ENCODE results near the gene SCAMP4.
A peak's percentile ranks its signal among the peaks of the same experiment; 100 is the strongest.
"Not testable (repeated sequence)": the region's sequence is repeated elsewhere in the genome, so short reads cannot be mapped to it uniquely, and the experiment has no call there.

Gene SCAMP4

DNA sequence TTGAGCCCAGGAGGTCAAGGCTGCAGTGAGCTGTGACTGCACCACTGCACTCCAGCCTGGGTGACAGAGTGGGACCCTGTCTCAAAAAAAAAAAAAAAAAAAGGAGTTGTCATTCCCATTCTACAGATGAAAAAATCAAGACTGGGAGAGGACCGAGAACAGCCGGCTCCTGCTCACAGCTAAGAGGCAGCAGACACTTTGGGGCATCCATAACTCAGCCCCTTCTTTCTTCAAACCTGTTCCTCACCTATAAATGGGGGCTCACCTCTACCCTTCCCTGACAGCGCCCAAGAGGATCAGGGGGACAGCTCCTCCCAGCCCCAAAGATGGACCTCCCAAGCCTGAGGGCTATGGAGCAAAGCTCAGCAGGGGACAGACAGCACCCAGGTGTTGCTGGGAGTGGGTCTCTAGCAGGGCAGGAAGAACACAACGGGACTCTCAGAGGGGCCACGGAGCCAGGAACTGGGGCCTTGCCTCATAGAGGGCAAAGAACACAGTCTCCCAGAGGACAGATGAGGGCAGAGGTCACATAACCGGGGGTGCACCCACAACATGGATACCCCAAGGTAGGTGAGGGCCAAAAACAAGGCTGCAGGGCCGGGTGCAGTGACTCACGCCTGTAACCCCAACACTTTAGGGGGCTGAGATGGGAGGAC is 38.4 kb upstream of the SCAMP4 start:
- DNase-seq, result no peak

DNA sequence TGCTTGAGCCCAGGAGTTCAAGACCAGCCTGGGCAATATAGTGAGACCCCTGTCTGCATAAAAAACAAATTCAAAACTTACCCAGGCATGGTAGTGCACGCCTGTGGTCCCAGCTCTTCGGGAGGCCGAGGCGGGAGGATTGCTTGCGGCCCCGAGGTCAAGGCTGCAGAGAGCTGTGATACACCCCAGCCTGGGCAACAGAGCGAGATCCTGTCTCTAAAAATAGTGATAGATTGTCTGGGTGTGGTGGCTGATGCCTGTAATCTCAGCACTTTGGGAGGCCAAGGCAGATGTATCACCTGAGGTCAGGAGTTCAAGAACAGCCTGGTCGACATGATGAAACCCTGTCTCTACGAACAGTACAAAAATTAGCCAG is 37.9 kb upstream of the SCAMP4 start:
- no peak for DNase-seq

DNA sequence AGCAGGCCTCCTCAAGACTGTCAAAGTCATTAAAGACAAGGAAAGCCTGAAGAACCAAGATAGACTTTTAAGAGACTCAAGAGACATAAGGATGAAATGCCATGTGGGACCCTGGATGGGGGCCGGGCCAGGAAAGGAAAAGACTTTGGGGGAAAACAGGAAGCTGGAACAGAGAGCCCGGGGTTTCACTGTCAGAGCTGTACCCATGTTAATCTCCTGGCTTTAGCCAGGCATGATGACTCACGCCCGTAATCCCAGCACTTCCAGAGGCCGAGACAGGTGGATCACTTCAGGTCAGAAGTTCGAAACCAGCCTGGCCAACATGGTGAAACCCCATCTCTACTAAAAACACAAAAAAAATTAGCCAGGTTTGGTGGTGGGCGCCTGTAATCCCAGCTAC is 36.2 kb upstream of the SCAMP4 start:
- no peak for DNase-seq

DNA sequence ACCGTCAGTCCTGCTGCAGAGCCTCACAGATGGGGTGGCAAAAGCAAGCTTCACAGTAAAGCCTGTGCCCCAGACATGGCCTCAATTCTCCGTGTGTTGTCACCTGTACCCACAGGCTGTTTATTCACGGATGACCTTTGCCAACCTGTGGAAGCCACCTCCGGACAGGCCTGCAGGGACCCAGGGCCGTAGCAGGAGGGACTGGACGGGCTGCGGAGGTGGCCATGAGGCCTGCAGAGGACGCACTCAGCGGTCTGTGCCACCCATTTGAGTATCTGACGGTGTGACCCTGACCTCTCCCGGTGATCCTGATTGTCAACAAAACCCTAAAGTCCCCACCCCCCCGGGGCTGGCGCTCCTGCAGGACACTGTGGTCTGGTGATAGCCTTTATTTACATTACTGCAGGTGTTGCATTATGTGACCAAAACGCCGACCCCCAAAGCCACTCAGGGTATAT is 34.0 kb upstream of the SCAMP4 start:
- DNase-seq, result no peak

DNA sequence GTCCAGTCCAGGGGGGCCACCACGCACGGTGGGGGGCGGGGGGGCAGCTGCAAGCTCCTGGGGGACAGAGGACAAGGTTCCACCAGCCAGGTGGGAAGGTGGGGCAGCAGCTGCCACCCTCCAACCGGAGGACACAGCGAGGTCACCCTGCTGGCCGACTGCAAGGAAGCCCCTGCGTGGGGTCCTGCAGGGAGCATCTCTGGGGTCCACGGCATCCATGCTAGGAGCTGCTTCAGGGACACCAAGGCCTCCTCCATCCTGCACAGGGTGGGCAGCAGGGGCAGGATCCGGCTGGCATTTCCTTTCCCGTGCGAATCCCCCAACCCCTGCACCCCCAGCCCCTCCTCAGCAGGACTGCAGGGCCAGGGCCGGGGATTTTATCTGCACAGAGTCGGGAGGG is 33.6 kb upstream of the SCAMP4 start:
- DNase-seq, result no peak

DNA sequence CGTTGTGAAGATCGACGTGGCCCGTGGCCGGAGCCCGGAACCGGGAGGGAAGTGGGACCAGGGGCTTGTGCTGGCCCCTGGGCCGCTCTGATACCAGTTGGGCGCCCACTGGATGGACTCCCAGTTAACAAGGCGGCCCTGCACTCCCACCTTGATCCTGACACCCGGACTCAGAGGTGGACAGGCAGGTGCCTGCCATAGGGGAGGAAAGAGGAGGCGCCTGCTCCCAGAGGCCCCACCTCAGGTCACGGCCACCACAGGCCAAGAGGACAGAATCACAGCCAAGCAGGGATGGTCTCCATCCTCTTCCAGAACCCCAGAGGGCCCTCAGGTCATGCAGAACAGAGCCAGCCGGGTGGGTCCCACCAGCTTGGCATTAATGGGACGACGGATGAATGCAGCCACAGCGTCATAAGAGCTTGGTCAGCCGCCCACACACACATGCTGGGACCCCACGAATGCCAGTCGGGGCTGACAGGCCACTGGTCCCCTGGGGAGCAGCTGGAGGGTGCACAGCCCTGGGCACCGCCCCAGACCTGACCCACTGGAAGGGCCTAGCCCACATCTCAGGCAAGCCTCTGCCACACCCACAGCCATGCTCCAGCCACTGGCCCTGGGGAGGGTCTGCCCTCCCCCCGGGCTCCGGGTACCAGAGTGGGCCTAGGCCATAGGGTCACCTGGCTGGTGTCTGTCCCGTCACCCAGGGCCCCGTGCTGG is 32.2 kb upstream of the SCAMP4 start:
- no peak for DNase-seq

DNA sequence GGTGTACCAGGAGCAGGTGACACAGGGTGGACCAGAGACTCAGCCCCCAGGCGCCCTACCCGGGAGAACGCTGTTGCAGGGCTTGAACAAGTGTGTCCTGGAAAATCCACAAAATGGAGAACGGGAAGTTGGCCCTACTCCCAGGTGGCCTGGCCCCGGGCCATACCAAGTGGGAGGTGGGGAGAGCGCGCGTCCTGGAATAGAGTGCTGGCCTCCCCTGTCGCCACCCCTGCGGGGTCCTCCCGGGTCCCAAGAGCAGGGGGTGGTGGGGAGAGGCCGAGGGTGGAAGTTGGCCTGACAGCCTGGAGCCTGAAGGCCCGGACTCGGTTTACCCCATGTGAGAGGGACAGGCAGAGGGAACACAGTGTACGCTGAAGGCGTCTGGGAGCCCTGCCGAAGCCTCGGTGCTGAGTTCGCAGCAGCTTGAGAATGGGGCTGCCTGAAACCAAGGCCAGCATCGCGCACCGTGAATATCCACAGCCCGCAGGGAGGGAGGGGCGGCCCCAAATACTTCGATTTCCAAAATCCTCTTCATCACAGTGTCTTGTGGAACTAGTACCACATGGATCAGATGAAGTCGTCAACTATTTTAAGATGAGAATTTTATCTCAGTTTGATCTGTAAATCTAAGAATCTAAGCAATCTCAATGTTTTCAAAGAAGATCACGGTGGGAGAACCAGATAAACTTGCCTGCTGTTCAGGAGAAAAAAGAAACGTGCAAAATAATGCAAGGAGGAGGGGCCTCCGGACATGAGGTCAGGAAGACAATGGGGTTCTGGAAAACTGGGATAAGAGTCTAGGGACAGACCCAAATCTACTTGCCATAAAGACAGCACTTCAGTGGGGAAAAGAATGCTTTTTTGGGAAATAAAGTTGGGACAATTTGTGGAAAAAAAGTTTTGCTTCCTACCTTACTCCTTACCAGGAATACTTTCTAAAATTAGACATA is 31.4 kb upstream of the SCAMP4 start:
- no peak for DNase-seq

DNA sequence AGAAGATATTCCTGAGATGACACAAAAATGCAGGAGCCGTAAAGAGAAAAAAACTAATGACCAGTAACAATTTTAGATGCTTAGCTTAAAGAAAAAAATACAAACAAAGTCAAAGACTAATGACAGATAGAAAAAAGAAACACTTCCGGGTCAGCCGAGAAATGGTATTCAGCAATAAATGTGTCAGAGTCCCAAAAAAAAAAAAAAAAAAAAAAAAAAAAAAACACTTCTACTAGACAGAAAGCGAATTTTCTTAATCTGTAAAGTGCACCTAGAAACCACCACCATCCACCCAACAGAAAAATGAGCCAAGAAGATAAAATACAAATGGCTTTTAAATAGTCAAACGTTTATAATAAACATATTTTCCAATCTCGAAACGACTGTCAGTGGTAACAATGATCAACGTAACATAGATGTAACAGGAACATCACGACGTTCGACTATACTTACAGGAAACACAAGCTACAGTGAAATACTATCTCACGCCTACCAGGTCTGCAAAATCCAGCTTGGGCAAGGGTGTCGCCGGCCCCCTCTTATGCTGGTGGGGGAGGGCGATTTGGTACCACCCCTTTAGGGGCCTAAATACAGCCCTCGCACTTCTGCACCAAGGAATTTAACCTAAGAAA is 30.5 kb upstream of the SCAMP4 start:
- no peak for DNase-seq

DNA sequence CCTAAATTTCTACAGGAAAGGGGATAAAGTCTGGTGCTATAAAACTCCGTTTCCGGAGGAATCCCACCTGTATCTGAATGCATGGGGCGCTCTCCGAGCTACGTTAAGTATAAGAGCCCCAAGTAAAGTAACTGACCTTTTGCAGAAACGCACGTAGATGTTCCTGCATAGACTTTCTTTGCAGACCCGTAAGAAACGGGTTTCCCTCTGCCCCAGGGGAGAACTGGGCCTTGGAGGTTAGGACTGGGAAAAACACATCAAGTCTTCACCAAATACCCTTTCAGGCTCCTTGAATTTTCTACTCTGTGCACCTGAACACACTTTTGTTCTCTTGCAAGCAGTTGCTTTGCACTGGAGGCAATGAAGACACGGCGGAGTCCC is 29.9 kb upstream of the SCAMP4 start:
- DNase-seq, result not testable (repeated sequence)

DNA sequence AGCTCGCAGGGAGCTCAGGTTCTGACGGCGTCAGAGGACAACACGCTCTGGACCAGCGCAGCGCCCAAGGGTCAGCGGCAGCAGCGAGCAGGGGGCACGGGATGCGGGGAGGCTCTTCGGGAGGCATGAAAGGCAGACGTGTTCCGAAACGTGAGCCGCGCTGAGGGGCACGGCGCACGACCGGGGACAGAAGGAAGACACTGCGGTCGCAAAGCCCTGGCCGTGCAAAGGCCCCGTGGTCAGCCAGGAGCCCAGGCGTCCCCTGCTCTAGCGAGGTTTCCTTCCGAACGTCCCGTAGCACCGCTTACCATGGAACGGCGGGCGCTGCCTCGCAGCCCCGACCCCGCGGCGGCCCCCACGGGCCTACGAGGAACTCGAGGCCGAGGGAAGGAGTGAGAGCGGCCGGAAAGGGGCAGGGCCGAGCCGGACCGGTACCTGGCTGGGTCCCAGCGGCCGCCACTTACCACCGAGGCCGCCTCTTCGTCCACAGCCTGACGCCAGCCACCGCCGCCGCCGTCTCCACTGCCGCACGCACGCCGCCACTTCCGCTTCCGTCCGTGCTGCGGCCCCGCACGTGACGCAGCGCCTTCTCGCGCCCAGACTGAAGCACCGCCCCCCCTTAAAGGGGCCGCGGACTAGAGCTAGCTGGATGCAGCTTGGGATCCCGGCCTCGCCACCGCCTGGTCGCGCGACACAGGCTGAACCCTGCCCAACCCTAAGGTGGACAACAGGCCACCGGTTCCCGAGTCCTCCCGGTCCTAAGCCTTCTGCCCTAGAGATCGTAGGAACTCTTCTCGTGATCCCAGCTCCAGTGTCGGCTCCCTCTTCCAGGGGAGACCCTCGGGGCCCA is 29.3 kb upstream of the SCAMP4 start:
- DNase-seq, result peak; percentile 87 to 90

DNA sequence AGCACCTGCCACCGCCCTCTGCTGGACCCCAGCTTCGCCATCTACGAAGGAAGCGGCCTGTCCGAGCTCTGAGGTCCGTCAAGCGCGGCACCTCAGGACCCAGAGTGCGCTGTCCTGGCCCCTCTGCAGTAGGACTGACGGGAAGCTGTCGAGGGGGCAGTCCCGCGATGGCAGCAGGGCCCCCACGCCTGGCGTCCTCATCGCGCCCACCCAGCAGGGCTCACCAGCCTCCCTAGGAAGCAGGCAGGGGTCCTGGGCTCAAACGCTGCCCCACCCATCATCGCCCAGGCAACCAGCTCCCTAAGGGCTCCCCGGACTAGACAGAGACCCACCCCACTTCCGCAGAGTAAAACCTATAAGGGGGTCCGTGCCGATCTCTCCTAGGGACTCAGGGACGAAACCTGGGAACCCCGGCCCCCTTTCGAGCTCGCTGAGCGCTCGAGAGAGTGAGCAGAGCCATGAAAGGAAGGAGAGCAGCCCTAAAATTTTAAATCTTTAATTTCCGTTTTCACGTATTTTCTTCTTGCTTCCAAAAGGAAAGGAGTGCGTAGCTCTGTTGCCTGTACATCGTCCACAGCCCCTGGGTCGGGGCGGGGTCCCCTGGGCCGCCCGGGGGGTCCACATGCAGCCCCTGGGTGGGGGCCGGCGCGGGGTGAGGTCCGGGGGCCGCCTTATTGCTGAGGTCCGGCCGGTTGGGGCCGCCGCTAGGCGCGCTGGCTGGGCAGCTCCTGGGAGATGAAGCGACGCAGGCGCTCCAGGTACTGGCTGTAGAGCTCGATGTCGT is 28.5 kb upstream of the SCAMP4 start:
- DNase-seq, result not testable (repeated sequence)

DNA sequence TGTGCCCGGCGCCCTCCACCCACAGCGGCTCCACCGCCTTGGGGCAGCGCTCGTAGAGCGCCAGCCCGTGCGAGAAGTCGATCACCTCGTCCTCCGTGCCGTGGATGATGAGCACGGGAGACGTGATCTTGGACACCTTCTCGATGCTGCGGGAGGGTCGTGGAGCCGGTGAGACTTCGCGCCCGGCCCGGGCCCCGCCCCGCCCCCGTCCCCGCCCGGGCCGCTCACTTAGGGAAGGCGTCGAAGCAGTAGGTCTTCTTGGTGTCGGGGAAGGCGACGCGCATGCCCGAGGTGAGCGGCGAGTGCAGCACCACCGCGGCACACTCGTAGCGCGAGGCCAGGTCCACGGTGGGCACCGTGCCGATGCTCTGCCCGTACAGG is 27.9 kb upstream of the SCAMP4 start:
- DNase-seq, result not testable (repeated sequence)

DNA sequence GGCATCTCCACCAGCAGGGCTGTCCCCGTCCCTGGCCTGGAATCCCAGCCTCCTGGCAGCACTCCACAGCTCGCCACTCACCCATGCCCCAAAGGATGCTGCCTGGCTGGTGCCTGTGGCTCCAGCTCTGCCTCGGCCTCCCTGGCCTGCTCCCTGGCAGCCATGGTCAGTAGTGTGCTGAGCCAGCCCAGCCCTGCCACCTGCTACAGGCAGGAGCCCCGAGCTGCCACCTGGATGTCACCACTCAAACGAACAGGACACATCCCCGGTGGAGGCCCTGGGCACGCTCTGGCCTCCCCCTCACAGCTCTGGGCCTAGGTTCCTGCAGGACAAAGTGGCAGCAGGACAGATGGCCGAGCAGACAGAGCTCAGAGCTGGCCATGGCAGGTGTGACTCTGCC is 26.6 kb upstream of the SCAMP4 start:
- not testable (repeated sequence) for DNase-seq

DNA sequence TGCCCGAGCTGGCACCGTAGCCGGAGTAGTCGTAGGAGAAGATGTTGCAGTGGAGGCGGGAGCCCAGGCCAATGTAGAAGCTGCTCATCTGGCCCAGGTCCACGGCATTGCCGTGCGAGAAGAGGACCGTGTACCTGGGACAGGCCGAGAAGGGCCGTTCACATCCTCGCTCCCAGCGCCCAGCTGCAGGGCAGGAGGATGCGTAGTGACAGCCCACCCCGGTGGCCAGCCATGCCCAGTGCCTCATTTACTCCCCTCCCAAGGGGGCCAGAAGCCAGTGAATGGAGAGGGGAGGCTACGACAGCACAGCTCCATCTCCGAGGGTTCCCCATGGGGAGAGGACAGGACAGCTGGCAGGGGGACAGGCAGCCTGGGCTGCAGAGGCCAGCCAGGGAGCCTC is 25.2 kb upstream of the SCAMP4 start:
- DNase-seq, result not testable (repeated sequence)

DNA sequence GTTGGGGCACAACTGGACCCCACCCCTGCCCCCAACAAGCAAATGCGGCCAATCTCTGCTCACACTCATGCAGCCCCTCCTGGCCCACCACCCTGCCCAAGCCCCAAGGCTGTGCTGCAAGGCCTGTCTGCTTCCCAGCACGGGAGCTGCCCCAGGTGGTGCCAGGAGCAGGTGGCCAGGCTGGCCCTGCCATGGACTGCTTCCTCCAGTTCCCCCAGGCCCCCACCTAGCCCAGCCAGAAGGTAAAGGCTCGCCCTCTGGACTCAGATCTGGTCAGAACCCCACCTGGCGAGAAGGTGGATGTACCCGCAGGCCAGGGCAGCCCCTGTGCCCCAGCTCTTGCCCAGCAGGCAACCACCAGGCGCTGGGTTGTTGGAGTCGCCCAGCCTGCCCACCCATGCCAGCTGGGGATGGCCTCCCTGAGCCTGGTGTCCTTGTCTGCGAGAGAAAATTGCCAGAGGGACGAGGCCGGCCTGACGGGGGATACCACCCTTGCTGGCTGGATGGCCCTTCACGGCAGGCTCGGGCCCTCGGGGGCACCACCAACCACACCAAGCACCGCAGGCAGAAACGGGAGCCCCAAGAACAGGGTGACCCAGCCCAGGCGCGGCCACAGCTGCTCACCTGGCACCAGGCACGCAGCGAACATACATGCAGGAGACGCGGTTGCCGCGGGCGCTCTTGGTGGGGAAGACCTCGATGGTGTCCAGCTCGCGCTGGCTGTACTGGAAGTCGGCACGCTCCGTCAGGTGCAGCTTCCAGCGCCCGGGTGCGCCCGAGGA is 24.4 kb upstream of the SCAMP4 start:
- no peak for DNase-seq

DNA sequence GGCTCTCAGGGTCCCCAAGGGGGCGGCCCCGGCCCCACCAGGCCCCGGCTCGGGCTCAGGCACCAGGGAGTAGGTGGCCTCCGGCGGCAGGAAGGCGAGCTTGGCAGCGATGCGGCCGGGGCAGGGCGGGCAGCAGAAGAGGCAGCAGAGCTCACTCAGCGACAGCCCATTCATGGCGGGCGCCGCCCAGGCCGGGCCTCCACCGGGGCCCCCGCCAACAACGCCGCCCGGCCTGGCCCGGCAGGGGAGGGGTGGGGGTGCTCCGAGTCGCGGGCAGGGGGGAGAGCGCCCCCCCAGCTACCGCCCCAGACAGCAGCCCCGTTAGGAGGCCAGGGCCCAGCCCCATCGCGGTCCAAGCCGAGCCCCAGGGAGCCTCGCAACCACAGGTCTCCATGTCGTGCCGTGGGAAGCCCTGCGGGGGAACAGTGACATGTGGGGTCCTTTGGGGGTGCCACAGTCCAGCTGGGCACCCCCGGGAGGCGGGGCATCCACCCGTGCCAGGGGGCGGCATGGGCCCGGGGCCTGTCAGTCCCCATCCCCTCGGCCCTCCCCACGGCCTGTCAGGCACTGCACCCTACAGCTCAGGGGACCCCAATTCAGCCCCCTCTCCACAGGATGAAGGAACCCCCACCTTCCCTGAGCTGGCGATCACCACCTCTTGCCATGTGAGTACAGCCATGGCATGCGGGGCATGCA is 23.7 kb upstream of the SCAMP4 start:
- DNase-seq, result not testable (repeated sequence)

DNA sequence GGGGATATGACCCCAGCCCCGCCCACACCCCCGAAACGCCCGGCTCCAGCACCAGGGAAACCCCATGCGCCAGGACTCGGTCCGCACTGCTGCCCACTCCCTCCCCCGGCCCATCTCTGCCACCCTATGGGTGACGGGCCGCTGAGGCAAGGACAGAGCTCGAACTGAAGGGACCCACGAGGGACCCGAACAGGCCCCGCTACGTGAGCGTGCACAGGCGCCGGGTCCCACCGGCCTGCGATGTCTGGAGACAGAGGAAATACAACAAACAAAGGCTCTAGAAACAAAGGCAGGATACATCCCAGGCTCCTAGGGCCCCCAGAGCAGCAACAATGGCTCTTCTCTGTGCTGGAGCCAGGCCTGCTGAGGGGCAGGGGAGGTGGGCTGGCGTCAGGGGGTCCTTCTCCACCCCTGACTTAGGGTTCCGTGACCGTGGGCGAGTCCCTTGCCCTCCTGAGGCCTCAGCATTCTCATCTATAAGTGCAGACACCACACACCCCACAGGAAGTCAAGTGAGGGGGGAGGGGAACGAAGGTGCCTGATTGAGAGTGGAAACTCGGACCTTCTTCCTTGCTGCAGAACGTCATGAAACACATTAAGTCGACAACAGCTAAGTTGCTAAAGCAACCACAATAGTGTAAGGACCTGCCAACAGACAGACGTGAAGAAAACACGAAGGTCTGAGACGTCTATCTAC is 23.0 kb upstream of the SCAMP4 start:
- DNase-seq, result peak; percentile 38 to 78

DNA sequence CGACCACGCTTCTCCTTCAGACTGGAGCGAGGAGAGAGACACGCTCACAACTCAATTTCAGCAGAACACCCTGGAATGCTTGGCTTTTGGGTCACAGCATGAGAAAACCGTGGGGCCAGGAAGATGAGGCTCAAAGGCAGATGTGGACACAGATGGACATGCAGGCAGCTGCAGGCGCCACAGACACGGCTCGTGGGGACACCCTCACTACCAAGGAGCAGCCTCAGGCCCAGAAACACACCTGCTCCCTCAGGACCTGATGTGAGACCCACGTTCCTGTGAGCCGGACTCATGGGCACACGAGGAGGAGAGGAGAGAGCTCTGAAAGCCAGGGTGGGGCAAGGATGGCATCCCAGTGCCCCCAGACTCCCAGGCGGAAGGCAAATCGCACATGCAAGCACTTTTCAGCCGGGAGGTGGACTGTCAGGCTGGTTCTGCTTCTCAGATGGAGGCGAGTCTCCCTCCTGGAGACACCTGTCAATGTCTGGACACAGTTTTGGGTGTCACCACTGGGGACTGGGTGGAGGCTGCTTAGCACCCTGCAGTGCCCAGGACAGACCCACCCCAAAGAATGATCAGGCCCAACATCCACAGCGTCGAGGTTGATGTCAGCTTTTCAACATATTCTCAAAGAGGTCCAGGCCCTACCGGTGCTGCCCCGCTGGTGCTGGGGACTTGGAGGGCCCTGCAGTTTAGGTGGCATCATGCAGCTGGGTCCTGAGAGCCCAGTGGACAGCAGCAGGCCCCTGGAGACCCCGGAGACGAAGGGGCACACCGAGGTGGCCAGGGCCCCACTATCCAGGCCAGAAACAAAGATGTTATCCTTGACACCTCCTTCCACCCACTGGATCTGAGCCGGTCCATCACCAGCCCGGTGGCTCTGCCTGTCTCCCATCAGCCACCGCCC is 22.2 kb upstream of the SCAMP4 start:
- no peak for DNase-seq

All from hippocampal formation (tissue), 2 donors.